ENCODE measurements around the gene PDCD2L. TPM values are rescaled to one million over a fixed set of nuclear protein-coding genes. Genes with fewer than 3 reads are reported as not detected.
A peak's percentile ranks its signal among the peaks of the same experiment; 100 is the strongest.

Gene PDCD2L
- total RNA-seq, 1 donor from 2014 or later: 13.3 TPM

GRCh38 chr19:34370117-34370516, 34.1 kb upstream of the PDCD2L start:
- Mint-ChIP-seq H3K4me3 (no peak overlapping the region), H3K27me3 (no peaks in the 10 kb centered on the region), H3K4me1 (ENCODE audit: unreplicated experiment) (peaks cover 10% of the 10 kb centered on the region), H3K9me3 (no peaks in the 10 kb centered on the region), H3K27ac (peak overlapping the region; percentile 41), H3K36me3 (peaks cover 27% of the 10 kb centered on the region)
- TF ChIP-seq CTCF (conservative IDR thresholded peaks at IDR 0.05): no peak
- no peak for DNase-seq (ENCODE audit: extremely low spot score, unreplicated experiment)

- Mint-ChIP-seq H3K36me3 (peaks cover 25% of the 10 kb centered on the region), H3K4me3 (no peak overlapping the region), H3K27ac (no peak overlapping the region), H3K27me3 (no peaks in the 10 kb centered on the region), H3K9me3 (no peaks in the 10 kb centered on the region), H3K4me1 (ENCODE audit: unreplicated experiment) (peaks cover 4% of the 10 kb centered on the region)
- DNase-seq (ENCODE audit: extremely low spot score, unreplicated experiment): no peak
- no peak for TF ChIP-seq CTCF (conservative IDR thresholded peaks at IDR 0.05)
Measured at GRCh38 chr19:34370983-34371382, 33.2 kb upstream of the PDCD2L start.

GRCh38 chr19:34373601-34374288, 30.5 kb upstream of the PDCD2L start:
- no peaks in the 10 kb centered on the region for H3K4me1 Mint-ChIP-seq (ENCODE audit: unreplicated experiment)
- no peaks in the 10 kb centered on the region for H3K9me3 Mint-ChIP-seq
- peaks cover 20% of the 10 kb centered on the region for H3K36me3 Mint-ChIP-seq
- no peak for TF ChIP-seq CTCF (conservative IDR thresholded peaks at IDR 0.05)
- DNase-seq (ENCODE audit: extremely low spot score, unreplicated experiment): no peak
- H3K4me3 Mint-ChIP-seq: no peak overlapping the region
- no peaks in the 10 kb centered on the region for H3K27me3 Mint-ChIP-seq
- no peak overlapping the region for H3K27ac Mint-ChIP-seq

GRCh38 chr19:34375598-34375997, 28.6 kb upstream of the PDCD2L start:
- Mint-ChIP-seq H3K36me3 (peaks cover 18% of the 10 kb centered on the region), H3K9me3 (no peaks in the 10 kb centered on the region), H3K4me1 (ENCODE audit: unreplicated experiment) (no peaks in the 10 kb centered on the region), H3K27ac (no peak overlapping the region), H3K4me3 (no peak overlapping the region), H3K27me3 (no peaks in the 10 kb centered on the region)
- no peak for TF ChIP-seq CTCF (conservative IDR thresholded peaks at IDR 0.05)
- DNase-seq (ENCODE audit: extremely low spot score, unreplicated experiment): no peak

- TF ChIP-seq CTCF (conservative IDR thresholded peaks at IDR 0.05): no peak
- no peak for DNase-seq (ENCODE audit: extremely low spot score, unreplicated experiment)
- Mint-ChIP-seq H3K27me3 (no peaks in the 10 kb centered on the region), H3K36me3 (peaks cover 30% of the 10 kb centered on the region), H3K4me3 (no peak overlapping the region), H3K4me1 (ENCODE audit: unreplicated experiment) (no peaks in the 10 kb centered on the region), H3K27ac (no peak overlapping the region), H3K9me3 (no peaks in the 10 kb centered on the region)
Measured at GRCh38 chr19:34380639-34381241, 23.5 kb upstream of the PDCD2L start.

Measured in type B pancreatic cell (in vitro differentiated cells).